ENCODE measurements around the gene SCNN1A. TPM values are rescaled to one million over a fixed set of nuclear protein-coding genes. Genes with fewer than 3 reads are reported as not detected.

SCNN1A gene
- total RNA-seq, result 0.46 TPM
- long read RNA-seq, result 0 reads

- intact Hi-C loops (cut with DNase I), result no loop called here
- peak; percentile 19 for DNase-seq (ENCODE audit: low spot score)
Observed at GRCh38 chr12:6375269-6376078, at the start of gene SCNN1A. SCNN1A (minus strand) TSS chr12:6375563; CDS start chr12:6374783, 780 bp downstream.

DNA sequence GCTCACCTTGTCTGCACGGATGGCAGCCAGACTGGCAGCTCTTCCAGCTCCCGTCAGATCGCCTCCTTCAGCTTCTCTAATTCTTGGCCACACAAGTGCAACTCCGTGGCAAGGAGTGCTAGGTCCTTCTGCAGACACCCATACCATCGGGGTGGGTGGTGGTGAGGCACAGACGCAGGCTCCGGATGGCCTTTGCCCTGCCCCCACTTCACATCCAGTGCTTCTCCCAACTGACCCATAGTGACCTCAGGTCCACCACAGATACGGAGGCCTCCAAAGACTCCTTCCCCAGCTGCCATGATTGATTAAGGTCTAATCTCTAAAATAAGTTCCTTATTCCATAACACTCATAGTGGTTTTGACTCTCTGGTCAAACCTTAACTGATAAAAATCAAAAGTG, 49.5 kb upstream of the SCNN1A start:
- no peak for DNase-seq (ENCODE audit: low spot score)
- intact Hi-C loops (cut with DNase I), result loop anchor here (5.0 kb wide), 1 partner anchor 127 kb away; no protein-coding TSS in a partner anchor

DNA sequence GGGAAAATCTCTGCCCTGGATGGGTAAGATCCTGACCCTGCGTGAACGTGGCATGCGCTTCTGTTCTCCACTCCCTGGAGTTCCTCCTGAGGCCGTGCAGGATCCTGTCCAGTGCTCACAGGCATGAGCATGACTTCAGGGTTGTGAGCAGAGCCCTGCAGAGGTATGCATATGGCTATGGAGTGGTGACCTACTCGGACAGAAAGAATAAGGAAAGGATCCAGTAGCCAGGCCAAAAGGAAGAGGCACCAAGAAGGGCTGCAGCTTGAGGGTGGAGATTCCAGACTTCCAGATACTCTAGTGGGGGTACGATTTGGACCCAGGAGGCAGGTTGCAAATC, 48.6 kb upstream of the SCNN1A start:
- no peak for DNase-seq (ENCODE audit: low spot score)
- intact Hi-C loops (cut with DNase I), result loop anchor here (5.0 kb wide), 1 partner anchor 128 kb away; no protein-coding TSS in a partner anchor

GRCh38 chr12:6423267-6424007, 48.1 kb upstream of the SCNN1A start:
- DNase-seq (ENCODE audit: low spot score), result peak; percentile 91
- intact Hi-C loops (cut with DNase I), result loop anchor here (1.0 to 5.0 kb wide), 4 partner anchors 41 to 129 kb away; no protein-coding TSS in a partner anchor

GRCh38 chr12:6420364-6420763, 45.0 kb upstream of the SCNN1A start:
- intact Hi-C loops (cut with DNase I), result loop anchor here (5.0 kb wide), 1 partner anchor 132 kb away; no protein-coding TSS in a partner anchor
- DNase-seq (ENCODE audit: low spot score), result no peak

GRCh38 chr12:6418796-6419195, 43.4 kb upstream of the SCNN1A start:
- DNase-seq (ENCODE audit: low spot score), result no peak
- intact Hi-C loops (cut with DNase I), result no loop called here

DNA sequence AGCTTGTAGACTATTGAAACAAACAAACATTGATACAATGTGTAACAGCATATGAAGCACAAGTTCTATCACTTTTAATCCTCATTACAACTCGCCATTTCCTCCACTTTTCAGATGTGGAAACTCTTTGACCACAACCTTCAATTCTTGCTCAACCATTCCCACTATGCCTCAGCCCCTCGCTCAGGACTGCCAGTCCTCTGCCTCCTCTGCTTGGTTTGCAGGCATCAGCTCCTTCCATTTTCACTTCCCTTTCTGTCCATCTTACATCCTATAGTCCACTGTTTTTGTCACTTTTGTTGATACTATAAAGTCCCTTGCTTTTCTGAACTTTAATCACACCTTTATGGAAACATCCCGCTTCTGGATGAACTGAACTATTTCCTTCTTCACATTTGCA, 41.2 kb upstream of the SCNN1A start:
- DNase-seq (ENCODE audit: low spot score), result no peak
- intact Hi-C loops (cut with DNase I), result no loop called here

GRCh38 chr12:6407236-6407954, 32.0 kb upstream of the SCNN1A start:
- no peak for DNase-seq (ENCODE audit: low spot score)
- intact Hi-C loops (cut with DNase I), result no loop called here

- DNase-seq (ENCODE audit: low spot score), result no peak
- intact Hi-C loops (cut with DNase I), result no loop called here
Observed at GRCh38 chr12:6405963-6406362, 30.6 kb upstream of the SCNN1A start.

GRCh38 chr12:6404390-6404789, 29.0 kb upstream of the SCNN1A start:
- DNase-seq (ENCODE audit: low spot score), result no peak
- intact Hi-C loops (cut with DNase I), result no loop called here

- no peak for DNase-seq (ENCODE audit: low spot score)
- intact Hi-C loops (cut with DNase I), result no loop called here
Observed at GRCh38 chr12:6399884-6400644, 24.7 kb upstream of the SCNN1A start.

DNA sequence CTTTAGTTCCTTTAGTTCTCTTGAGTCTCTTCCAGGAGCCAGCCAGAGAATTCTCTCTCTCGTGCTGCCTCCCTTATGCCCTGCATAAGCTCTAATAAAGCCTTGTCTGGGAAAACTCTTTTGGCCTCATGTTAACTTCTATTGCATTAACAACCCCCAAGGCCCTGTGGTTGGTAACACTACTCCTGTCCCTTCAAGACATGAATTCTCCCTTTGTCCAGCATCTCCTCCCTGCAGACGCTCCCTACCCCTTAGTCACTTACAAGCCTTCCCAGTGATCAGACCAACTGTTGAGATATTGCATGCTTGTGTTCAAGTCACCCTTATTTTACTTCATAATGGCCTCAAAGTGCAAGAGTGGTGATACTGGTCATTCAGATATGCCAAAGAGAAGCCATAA, 20.7 kb upstream of the SCNN1A start:
- no peak for DNase-seq (ENCODE audit: low spot score)
- intact Hi-C loops (cut with DNase I), result no loop called here

GRCh38 chr12:6394398-6394797, 19.0 kb upstream of the SCNN1A start:
- no peak for DNase-seq (ENCODE audit: low spot score)
- intact Hi-C loops (cut with DNase I), result no loop called here

DNA sequence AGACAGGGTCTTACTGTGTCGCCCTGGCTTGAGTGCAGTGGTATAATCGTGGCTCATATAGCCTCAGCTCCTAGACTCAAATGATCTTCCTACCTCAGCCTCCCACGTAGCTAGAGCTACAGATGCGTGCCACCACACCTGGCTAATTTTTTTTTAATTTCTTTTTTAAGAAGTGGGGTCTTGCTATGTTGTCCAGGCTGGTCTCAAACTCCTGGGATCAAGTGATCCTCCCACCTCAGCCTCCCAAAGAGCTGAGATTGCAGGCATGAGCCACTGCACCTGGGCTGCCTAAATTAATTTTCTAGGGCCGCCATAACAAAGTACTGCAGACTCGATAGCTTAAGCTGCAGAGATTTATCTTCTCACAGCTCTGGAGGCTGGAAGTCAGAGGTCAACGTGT, 17.7 kb upstream of the SCNN1A start:
- intact Hi-C loops (cut with DNase I), result no loop called here
- no peak for DNase-seq (ENCODE audit: low spot score)

GRCh38 chr12:6392504-6392903, 17.1 kb upstream of the SCNN1A start:
- no peak for DNase-seq (ENCODE audit: low spot score)
- intact Hi-C loops (cut with DNase I), result no loop called here

DNA sequence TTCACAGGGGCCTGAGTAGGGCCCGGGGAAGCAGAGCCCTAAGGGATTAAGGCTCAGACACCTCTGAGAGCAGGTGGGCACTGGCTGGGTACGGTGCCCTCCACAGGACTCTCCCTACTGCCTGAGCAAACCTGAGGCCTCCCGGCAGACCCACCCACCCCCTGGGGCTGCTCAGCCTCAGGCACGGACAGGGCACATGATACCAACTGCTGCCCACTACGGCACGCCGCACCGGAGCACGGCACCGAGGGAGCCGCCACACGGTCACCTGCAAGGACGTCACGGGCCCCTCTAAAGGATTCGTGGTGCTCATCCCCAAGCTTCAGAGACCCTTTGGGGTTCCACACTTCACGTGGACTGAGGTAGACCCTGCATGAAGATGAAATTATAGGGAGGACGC, 15.7 kb upstream of the SCNN1A start:
- intact Hi-C loops (cut with DNase I), result no loop called here
- no peak for DNase-seq (ENCODE audit: low spot score)

DNA sequence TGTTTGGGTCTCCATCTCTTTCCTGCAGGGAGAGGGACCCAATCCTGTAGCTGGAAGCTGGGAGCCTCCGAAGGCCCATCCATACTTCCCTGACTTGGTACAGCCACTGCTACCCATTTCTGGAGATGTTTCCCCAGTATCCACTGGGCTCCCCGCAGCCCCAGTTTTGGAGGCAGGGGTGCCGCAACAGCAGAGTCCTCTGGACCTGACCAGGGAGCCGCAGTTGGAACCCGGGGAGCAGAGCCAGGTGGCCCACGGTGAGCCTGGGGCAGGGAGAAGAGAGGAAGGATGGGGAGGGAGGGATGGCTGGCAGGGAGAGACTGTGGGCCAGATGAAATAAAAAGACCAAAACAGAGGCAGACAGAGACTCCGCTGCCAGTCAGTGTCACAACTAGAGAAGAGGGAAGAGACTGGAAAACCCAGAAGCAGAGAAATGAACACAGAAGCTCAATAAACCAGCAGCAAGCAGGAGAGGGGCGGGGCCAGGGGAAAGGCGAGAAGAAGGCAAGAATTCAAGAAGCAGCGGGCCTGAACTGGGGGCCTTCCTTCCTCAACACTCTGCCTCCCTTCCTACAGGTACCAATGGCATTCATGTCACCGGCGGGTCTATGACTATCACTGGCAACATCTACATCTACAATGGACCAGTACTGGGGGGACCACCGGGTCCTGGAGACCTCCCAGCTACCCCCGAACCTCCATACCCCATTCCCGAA, 14.9 kb upstream of the SCNN1A start:
- intact Hi-C loops (cut with DNase I), result no loop called here
- DNase-seq (ENCODE audit: low spot score), result no peak

DNA sequence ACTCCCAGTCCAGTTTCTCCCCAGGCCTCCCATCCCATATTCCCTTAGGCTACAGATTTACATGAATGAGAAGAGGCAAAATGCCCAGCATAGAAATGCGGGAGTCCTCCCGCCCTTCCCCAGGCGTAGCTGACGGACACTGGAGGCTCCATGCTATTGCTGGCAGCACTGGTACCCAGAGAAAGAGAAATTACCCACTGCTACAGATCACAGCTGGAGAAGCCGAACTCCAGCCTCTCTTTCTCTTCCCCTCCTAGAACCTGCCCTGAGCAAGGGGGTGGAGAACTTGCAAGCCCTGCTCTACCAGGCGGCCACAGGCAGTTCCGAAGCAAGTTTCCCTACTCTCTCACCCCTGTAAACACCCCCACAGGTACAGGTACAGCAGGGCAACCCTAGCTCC, 12.2 kb upstream of the SCNN1A start:
- intact Hi-C loops (cut with DNase I), result no loop called here
- DNase-seq (ENCODE audit: low spot score), result no peak

- intact Hi-C loops (cut with DNase I), result no loop called here
- DNase-seq (ENCODE audit: low spot score), result no peak
Observed at GRCh38 chr12:6386491-6386890, 11.1 kb upstream of the SCNN1A start.

Data from cardiac septum (tissue), 1 donor.